ENCODE data around the gene STPG1. TPM values are rescaled to one million over a fixed set of nuclear protein-coding genes. Genes with fewer than 3 reads are reported as not detected.
A peak's percentile ranks its signal among the peaks of the same experiment; 100 is the strongest.

STPG1 gene
- total and polyA plus RNA-seq, 2 of the 13 experiments (the other 11 are each of a cell fraction or from before 2014, with no cell fraction given): 3.4 to 4.3 TPM

DNA sequence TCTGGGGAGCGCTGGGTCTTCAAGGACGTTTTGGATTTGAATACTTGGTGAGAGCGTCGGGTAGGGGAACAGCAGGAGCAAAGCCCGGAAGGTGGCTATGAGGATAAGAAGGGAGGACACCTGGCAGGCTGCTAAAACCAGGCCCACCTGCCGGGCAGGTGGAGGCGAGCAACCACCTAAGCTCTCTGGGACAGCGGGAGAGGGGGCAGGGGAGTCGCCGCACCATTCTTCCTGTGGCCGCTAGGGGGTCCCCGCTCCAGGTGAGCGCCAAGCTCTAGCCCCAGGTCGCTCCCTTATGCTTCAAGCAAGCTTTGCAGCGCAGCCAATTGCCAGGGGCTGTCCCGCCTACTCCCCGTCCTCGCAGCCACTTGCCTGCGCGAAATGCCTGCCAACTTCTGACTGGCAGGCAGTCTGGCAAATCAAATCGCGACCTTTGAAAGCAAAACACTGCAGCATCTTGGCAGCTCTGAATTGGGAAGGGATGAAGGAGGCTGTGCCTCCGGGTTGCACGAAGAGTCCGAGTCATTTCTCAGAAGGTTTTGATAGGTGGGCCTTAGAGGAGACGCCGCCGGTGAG is 1.8 kb upstream of the STPG1 start, which contains the start of gene NIPAL3 (continued):
- TF ChIP-seq ZUFSP (CRISPR knock-in tag; IDR thresholded peaks at IDR 0.05; ENCODE audit: borderline replicate concordance) (no peak), ZNF788 (CRISPR knock-in tag; IDR thresholded peaks at IDR 0.05; ENCODE audit: borderline replicate concordance) (peak; percentile 25; the same call in 1 of the 2 replicates), ZNF224 (CRISPR knock-in tag; IDR thresholded peaks at IDR 0.05) (peak; percentile 9; the same call in 1 of the 2 replicates), TBX3 (IDR thresholded peaks at IDR 0.05; ENCODE audit: borderline replicate concordance) (no peak), ZNF687 (CRISPR knock-in tag; IDR thresholded peaks at IDR 0.05) (peak; percentile 86), KDM5B (CRISPR knock-in tag; IDR thresholded peaks at IDR 0.05; ENCODE audit: borderline replicate concordance) (no peak), TAF1 (CRISPR knock-in tag; IDR thresholded peaks at IDR 0.05) (no peak; the same call in 1 of the 2 replicates), ZNF678 (CRISPR knock-in tag; IDR thresholded peaks at IDR 0.05) (no peak), EZH2 (conservative IDR thresholded peaks at IDR 0.05; ENCODE audit: low read depth, low read length) (no peak), REL (CRISPR knock-in tag; conservative IDR thresholded peaks at IDR 0.05) (no peak), HNRNPUL1 (IDR thresholded peaks at IDR 0.05; ENCODE audit: low read depth, low read length) (no peak), PLSCR1 (CRISPR knock-in tag; IDR thresholded peaks at IDR 0.05; ENCODE audit: borderline replicate concordance) (no peak), HIVEP1 (CRISPR knock-in tag; IDR thresholded peaks at IDR 0.05) (no peak), RXRB (CRISPR knock-in tag; IDR thresholded peaks at IDR 0.05; ENCODE audit: borderline replicate concordance) (peak; percentile 55; the same call in 1 of the 2 replicates), ZNF124 (CRISPR knock-in tag; IDR thresholded peaks at IDR 0.05) (no peak; the same call in 1 of the 2 replicates), AKAP8 (CRISPR knock-in tag; IDR thresholded peaks at IDR 0.05) (no peak), SP140L (CRISPR knock-in tag; IDR thresholded peaks at IDR 0.05; ENCODE audit: borderline replicate concordance) (no peak), CREB3 (CRISPR knock-in tag; IDR thresholded peaks at IDR 0.05) (no peak), ZNF569 (CRISPR knock-in tag; IDR thresholded peaks at IDR 0.05; ENCODE audit: borderline replicate concordance) (no peak), PITX1 (CRISPR knock-in tag; IDR thresholded peaks at IDR 0.05) (peak; percentile 76)
- TF ChIP-seq, protein P1, sequence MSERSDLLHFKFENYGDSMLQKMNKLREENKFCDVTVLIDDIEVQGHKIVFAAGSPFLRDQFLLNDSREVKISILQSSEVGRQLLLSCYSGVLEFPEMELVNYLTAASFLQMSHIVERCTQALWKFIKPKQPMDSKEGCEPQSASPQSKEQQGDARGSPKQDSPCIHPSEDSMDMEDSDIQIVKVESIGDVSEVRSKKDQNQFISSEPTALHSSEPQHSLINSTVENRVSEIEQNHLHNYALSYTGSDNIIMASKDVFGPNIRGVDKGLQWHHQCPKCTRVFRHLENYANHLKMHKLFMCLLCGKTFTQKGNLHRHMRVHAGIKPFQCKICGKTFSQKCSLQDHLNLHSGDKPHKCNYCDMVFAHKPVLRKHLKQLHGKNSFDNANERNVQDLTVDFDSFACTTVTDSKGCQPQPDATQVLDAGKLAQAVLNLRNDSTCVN (CRISPR knock-in tag; IDR thresholded peaks at IDR 0.05; ENCODE audit: borderline replicate concordance): no peak

Measured in HepG2 (cell line).